T-helper 1 cell (primary cell): Measurements from ENCODE around the gene PPP1R14B.

Source experiments
- DNase-seq, 5 donors: peaks; one replicate each; pipeline ENCODE4 v3.0.0-alpha.2; 2012 to 2020

PPP1R14B gene

DNA sequence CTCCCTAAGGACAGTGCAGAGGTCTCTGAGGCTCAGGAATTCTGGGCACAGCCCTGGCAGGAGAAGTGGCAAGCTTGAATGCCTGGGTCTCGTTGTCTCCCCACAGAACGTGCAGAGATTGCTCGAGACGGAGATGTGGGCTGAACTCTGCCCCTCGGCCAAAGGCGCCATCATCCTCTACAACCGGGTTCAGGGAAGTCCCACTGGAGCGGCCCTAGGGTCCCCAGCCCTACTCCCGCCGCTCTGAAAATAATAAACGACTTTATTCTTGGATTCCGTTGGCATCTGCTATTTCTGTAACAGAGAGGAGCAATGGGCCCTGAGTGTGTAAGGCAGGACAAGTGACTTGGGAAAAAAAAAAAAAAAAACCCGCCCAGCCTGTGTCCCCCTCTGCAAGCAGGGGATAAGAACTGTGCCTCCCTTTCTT, 17.0 kb downstream of the PPP1R14B start:
- no peak for DNase-seq

DNA sequence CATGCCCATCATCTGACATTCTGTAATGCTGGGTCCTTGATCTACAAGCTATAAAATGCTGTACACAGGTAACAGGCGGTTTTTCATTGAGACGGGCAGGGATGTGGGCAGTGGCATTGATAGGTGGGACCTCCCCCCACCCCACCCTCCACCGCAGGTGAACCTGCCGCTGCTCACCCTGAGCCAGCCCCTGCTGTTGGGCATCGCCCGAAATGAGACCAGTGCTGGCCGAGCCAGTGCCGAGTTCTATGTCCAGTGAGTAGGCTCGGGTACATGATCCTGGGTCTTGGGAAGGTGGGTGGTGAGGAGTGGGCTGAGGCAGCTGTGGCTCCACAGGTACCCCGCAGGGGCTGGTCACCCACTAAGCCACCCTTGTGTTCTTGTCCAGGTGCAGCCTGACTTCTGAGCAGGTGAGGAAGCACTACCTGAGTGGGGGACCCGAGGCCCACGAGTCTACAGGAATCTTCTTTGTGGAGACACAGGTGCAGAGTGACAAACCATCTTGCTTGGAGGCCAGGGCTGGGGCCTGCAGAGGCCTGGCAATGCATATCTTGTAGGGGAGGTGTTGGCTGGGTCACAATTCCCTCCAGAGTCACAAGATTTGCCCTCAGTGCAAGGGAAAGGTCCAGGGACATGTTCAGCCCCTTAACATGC, 17.5 kb downstream of the PPP1R14B start:
- no peak for DNase-seq

DNA sequence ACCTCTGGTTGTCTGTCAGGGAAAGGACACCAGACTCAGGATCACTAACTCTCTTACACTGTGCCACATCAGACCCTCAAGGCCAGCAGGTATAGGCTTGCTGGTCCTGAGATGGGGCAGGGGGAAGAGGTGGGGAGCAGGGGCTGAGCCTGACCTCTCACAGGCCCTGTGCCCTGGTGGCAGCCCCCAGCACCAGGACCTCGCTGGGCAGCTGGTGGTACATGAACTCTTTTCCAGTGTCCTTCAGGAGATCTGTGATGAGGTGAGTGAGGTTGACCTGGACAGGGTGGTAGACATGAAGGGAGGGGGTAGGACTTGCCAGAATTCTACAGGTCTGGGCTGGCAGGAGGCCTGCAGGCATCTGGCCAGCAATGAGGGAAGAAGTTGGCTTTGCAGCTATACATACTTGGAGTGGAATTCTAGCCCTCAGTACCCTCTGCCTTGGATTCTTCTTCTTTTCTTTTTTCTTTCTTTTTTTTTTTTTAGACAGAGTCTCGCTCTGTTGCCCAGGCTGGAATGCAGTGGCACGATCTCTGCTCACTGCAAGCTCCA, 19.3 kb downstream of the PPP1R14B start:
- no peak for DNase-seq

DNA sequence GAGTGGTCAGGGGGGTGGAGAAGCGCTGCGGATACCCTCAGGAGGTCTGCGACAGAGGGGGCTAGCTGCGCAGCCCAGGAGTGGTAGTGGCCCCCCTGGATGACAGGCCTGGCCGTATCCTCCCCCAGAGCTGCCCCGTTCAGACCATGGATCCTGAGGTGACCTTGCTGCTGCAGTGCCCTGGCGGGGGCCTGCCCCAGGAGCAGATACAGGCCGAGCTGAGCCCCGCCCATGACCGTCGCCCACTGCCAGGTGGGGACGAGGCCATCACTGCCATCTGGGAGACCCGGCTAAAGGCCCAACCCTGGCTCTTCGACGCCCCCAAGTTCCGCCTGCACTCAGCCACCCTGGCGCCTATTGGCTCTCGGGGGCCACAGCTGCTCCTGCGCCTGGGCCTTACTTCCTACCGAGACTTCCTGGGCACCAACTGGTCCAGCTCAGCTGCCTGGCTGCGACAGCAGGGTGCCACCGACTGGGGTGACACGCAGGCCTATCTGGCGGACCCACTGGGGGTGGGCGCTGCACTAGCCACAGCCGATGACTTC, 20.2 kb downstream of the PPP1R14B start:
- peak in 2 of 5 donors; percentile 56 to 78 for DNase-seq

DNA sequence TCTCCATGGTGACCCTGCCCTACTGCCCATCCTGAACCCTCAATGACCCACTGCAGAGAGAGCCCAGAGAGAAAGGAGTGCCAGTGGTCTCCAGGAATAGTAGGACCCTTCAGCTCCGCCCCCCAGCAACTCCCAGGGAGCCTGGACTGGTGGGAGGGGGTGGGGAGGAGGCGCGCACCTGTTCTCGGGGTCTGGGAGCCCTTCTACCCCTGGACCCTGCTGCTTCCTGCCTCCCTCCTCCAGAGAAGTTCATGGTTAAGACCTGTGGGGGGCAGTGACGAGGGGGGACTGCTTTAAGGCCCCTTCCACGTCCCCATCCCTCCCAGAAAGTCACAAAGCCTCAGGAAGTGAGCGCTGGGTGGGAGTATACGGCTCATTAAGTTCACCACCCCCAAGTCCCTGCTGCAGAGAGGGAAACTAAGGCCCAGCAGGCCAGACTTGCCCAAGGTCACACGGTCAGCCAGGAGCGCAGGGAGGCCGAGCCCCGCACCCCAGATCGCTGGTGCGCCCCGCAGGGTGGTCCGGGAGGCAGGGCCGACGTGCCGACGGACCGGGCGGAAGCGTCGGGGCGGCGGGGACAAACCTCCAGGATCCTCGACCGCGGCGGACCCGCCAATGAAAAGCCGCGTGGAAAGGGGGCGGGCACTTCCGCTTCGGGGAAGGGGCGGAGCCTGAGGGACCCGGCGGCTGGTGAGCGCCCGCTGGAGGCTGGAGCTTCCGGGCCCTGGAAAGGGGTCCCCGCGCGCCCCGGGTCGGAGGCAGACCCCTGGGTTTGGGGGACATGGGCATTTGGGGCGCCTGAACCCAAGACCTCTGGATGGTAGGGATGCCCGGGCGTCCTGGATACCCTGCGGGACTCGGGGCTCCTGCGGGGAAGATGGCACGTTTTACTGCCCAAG, 20.9 kb downstream of the PPP1R14B start, which contains the start of the genes NUDT22 and TRPT1:
NUDT22 (plus strand) TSS at position 667 of the 899 bp plus-strand sequence. CDS start 379 bp downstream, outside the sequence.
TRPT1 (minus strand) TSS at position 579 of the 899 bp plus-strand sequence; CDS start at position 253, 326 bp downstream.
- DNase-seq = peak; percentile 75 to 90 (median 86)

DNA sequence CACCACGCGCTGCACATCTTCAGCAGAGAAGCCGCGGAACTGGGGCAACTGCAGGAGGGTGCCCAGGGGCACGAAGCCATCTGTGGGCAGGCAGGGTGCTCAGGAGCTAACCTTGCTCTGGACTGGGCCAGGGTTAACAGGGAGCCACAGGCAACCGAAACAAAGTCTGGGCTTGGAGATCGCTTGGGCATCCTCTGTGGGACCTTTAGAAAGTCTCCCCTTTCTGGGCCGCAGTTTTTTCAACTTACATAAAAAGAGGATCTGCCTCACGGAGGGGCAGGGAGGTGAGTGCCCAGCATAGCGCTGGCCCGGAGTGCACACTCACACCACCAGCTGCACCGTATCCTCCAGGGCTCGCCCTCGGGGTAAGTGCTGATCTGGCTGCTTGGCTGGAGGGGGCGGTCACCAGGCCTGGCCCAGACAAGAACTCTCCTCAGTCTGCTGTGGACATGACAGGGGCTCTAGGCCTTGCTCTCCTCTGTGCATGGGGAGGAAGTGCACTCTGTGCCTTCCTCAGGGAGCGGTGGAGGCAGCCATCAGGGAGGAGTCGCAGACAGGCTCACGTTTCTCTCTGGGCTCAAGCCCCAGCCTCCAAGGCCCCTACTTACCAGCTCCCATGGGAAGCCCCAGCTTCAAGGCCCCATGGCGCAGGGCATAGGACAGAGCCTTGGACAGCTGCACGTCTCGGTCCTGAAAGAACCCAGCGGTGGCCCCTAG, 21.7 kb downstream of the PPP1R14B start:
- DNase-seq = no peak

DNA sequence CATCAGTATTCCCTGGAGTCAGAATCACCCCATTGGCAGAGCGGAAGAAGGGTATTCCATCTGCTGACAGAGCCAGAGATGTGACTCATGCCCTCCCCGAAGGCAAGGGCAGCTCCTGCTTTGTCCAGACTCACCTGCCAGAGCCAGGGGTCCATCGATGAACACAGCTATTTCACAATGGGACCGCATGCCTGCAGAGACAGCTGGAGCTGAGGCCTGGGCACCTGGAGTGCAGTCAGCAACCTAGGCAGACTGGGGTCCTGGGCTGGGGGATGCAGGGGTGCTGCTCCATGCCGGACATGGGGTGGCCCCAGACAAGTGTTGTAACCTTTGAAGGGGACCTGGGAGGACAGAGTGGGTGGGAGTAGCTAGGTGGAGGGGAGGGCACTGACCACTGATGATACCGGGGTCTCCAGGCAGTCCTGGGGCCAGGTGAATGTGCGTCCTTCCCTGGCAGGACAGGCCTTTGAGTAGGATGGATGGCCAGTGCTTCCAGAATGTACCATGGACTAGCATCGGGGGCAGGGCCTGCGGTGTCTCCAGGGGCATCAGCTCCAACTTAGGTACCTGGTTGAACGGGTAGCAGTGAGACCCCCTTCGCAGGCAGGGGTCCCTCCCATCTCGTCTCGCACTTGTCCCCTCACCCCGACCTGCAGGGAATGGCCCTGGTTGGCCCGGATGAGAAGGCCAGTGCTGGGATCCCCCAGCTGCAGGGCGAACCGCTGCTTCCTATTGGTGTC, 22.4 kb downstream of the PPP1R14B start:
- no peak for DNase-seq

DNA sequence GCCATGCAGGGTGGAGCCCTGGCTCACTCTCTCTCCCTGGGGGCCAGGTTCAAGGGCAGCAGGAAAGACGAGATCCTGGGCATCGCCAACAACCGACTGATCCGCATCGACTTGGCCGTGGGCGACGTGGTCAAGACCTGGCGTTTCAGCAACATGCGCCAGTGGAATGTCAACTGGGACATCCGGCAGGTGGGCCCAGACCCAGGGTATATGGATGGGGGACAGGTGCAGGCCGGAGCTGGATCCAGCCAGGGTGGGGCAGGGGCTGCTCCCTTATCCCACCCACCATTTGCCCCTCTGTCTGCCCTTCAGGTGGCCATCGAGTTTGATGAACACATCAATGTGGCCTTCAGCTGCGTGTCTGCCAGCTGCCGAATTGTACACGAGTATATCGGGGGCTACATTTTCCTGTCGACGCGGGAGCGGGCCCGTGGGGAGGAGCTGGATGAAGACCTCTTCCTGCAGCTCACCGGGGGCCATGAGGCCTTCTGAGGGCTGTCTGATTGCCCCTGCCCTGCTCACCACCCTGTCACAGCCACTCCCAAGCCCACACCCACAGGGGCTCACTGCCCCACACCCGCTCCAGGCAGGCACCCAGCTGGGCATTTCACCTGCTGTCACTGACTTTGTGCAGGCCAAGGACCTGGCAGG, 23.6 kb downstream of the PPP1R14B start:
- no peak for DNase-seq

DNA sequence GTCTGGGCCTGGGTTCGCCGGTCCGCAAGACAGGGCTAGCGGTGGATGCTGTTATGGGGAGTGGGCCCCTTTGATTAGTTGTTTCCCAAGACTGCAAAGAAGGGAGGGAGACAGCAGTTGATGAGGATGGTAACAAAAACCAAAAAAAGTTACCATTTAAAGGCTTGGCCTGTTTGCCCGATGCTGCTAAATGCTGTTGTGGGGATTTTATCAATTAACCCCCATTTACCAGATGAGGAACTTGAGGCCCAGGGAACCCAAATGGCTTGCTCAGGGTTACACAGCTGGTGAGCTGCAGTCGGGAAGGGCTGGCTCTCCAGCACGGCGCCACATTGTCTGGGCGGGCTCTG, 24.1 kb downstream of the PPP1R14B start:
- no peak for DNase-seq

DNA sequence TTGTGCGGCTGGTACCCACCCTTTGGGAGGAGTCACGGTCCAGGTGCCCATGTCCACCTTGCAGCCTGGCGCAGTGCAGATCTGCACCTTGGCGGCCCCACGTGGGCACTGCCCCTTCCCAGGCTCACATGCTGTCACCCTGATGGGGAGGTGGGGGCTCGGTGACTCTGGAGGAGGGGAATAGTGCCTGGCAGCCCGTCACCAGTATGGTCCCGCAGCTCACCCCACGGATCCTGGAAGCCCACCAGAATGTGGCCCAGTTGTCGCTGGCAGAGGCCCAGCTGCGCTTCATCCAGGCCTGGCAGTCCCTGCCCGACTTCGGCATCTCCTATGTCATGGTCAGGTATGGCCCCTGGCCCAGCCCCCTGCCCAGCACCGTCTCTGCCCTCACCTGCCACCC, 25.9 kb downstream of the PPP1R14B start:
- DNase-seq = no peak

DNA sequence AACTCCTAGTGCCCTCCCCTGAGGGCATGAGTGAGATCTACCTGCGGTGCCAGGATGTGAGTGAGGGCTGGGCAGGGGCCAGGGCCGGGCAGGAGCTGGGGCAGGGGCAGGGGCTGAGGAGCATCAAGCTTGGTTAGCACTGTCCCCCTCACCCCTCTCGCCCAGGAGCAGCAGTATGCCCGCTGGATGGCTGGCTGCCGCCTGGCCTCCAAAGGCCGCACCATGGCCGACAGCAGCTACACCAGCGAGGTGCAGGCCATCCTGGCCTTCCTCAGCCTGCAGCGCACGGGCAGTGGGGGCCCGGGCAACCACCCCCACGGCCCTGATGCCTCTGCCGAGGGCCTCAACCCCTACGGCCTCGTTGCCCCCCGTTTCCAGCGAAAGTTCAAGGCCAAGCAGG, 26.5 kb downstream of the PPP1R14B start:
- DNase-seq = no peak

DNA sequence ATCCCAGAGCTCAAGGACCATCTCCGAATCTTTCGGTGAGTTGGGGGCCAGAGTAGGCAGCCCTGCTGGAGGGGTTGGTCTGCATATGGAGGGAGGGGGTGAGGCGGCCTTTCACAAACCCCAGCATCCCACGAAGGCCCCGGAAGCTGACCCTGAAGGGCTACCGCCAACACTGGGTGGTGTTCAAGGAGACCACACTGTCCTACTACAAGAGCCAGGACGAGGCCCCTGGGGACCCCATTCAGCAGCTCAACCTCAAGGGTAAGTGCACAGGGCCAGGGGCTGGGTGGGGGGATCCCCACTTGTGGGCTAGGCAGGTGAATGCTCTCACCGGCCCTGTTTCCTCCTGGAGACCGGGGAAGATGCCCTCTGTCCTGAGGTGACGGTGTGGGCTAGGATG, 27.0 kb downstream of the PPP1R14B start:
- no peak for DNase-seq

DNA sequence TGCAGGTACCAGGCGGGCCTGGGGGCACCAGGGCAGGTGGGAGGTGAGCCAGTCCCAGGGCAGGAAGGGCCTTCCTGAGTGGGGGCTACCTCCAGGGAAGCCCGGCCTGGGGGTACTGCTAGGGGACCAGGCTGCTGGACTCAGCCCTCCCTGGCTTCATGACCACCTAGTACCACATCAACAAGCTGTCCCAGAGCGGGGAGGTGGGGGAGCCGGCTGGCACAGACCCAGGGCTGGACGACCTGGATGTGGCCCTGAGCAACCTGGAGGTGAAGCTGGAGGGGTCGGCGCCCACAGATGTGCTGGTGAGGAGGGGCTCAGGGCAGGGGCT, 27.4 kb downstream of the PPP1R14B start:
- DNase-seq = no peak

DNA sequence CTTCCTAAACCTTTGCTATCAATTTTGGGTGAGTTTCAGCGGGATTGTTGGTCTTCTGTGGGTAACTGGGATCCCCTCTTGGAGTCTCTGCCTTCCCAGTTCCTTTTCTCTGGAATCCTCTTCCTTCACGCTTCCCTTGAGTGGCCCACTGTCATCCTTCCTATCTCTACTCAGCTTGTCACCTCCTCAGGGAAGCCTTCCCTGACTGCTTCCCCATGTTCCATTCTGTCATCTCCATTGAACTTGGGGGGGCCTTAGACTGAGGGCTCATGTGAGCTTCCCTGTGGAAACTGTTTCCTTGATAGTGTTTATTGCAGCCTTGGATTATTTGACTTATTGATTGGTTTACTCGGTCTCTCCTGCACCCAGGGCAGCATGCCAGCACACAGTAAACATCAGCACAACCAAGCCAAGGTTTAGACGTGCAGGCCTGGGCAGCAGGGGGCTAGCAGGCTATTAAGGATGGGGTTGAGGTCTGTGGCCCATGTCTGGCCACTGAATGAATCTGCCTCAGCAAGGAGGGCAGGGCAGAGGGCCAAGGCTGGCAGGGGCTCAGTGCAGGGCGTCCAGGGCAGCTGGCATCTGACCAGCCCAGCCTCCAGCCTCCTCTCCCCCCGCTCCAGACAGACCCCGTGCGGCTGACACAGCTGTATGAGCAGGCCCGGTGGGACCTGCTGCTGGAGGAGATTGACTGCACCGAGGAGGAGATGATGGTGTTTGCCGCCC, 28.0 kb downstream of the PPP1R14B start:
- DNase-seq = no peak

DNA sequence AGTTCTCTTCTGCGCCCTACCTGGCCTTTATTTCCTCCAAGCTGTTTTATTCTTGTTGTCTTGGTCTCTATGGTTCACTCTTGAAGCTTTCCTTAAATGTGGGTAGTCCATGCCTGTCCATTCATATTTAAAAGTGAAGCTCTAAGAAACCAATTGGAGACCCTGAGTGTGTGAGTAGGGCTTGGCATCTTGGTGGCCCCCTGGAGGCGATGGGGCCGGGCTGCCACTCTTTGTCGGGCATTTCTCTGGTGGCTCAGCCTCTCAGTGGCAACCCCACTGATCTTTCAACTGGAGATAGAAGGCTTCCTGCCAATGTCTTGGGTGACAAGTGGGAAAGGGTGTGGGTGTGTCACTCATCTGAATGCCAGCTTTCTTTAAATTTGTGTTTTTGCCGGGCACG, 29.9 kb downstream of the PPP1R14B start:
- DNase-seq = no peak

DNA sequence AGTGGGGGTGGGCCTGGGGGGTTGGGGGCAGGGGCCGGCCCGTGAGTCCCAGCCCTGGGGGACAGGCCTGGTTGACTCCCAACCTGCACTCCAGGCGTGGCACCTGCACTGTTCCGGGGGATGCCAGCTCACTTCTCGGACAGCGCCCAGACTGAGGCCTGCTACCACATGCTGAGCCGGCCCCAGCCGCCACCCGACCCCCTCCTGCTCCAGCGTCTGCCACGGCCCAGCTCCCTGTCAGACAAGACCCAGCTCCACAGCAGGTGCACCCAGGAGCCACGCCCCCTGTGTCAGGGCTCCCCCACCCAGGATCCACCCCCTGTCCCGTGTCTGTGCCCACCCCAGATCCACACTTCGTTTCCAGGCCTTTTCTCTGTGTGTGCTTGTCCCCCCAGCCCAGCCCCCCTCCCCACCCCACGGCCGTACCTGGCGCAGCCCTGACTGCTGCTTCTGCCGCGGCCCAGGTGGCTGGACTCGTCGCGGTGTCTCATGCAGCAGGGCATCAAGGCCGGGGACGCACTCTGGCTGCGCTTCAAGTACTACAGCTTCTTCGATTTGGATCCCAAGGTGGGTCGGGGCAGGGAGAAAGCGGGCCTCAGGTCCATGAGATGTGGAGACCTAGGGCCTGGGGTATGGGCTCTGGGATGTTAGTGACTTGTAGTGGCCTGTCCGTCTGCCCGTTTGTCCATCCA, 35.4 kb downstream of the PPP1R14B start:
- DNase-seq = no peak

DNA sequence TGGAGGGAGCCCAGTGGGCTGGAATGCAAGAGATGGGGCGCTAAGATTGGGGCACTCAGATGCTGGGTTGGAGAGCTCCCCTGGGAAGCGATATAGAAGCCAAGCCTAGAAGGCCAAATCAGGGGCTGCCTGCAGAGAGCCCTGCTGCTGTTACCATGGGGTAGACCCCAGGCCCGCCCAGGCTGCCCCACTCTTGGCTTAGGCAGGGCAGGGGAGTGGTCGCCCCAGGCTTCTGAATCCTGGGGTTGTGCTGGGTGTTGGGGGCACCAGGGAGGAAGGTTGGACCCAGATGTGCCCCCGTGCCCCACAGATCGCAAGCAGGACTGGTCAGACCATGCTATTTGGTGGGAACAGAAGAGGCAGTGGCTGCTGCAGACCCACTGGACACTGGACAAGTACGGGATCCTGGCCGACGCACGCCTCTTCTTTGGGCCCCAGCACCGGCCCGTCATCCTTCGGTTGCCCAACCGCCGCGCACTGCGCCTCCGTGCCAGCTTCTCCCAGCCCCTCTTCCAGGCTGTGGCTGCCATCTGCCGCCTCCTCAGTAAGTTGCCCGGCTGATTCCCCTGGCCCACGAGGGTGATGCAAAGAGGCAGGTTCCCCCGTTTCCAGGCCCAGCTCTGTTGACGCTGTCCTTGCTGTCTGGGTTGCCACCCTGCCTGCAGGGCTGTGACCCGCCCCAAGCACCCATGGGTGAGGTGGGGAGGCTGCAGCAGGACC, 36.3 kb downstream of the PPP1R14B start:
- DNase-seq = no peak

DNA sequence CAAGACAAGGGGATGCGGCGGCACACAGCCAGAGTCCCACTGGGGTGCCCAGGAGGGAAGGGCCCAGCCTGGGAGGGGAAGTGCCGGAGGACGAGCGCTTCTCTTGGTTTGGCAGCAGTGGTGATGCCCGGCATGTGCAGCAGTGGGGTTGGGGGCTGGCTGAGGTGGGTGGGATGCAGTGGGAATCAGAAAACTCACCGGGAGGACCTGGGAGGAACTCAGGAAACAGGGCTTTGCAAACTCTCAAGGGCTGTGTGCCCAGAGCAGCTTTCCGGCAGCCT, 37.2 kb downstream of the PPP1R14B start:
- no peak for DNase-seq

DNA sequence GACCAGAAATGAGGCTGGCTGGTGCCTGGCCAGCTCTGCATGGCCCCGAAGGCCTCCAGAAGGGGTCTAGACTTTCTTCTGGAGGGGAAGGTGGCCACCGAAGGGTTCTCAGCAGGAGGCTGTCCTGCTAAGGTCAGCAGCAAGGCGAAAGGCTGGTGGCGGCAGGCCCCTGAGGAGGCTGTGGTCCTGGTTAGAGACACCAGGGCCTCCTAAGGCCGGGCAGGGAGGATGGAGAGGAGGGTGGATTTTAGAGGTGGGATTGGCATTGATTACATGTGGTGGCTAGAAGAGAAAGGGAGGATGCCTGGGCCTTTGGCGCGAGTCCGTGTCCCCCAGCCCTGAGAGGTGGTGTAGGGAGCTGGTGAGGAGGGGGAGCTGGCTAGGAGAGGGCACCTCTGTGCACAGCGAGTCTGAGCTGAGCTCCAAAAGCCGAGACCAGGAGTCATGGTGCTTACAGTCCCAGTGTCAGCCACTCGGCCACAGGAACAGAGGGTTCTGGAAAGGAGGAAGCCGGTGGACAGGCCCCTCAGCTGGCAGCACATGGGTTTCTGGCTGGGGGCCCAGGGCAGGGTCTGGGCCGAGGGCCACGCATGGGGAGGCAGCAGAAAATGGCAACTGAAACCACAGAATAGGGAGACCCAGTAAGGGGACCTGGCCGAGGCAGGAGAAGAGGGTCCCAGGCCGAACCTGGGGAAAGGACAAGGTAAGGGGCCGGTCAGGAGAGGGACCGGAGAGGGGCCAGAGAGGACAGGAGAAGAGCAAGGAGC, 37.8 kb downstream of the PPP1R14B start:
- DNase-seq = no peak
